Activated naive CD4-positive, alpha-beta T cell treated with anti-CD3 and anti-CD28 coated beads, Interleukin-2, amount 50 U/mL, for 24 hours (primary cell): ENCODE data around the gene C6orf52.
"Not testable (repeated sequence)": the region's sequence is repeated elsewhere in the genome, so short reads cannot be mapped to it uniquely, and the experiment has no call there.

ENCODE experiments used
- H3K27ac Mint-ChIP-seq: one replicate; pipeline ENCODE4 v1.8.0; 2021; ENCODE audit warnings: mild to moderate bottlenecking, mixed read lengths
- H3K27me3 Mint-ChIP-seq: one replicate; pipeline ENCODE4 v1.8.0; 2021; ENCODE audit warnings: mixed read lengths
- H3K36me3 Mint-ChIP-seq: one replicate; pipeline ENCODE4 v1.8.0; 2021; ENCODE audit warnings: mixed read lengths
- H3K4me1 Mint-ChIP-seq: one replicate; pipeline ENCODE4 v1.8.0; 2021; ENCODE audit warnings: mixed read lengths
- H3K4me3 Mint-ChIP-seq: one replicate; pipeline ENCODE4 v1.8.0; 2021; ENCODE audit warnings: mild to moderate bottlenecking, mixed read lengths
- H3K9me3 Mint-ChIP-seq: one replicate; pipeline ENCODE4 v1.8.0; 2021; ENCODE audit warnings: mixed read lengths

Gene C6orf52

DNA sequence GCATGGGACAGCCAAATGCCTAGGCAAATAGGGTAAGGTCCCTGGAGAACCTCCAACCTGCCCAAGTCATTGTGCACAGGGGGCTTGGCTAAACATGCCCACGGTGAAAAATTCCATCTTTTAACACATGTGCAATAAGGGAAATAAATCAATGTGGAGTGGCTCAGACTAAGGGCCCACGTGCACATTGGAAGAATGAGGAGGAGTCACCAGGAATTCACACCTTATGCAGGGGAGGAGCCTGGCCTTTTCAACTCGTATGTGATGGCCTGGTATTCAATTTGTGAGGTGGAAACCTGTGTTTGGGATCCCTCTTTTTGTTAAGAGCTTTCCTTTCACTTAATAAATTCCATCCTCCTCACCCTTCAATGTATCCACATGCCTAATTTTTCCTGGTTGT lies 12.6 kb downstream of the C6orf52 start:
- Mint-ChIP-seq H3K27me3 (no peaks in the 10 kb centered on the region), H3K27ac (no peak overlapping the region), H3K4me1 (peaks cover 40% of the 10 kb centered on the region), H3K4me3 (no peak overlapping the region), H3K36me3 (no peaks in the 10 kb centered on the region), H3K9me3 (no peaks in the 10 kb centered on the region)

DNA sequence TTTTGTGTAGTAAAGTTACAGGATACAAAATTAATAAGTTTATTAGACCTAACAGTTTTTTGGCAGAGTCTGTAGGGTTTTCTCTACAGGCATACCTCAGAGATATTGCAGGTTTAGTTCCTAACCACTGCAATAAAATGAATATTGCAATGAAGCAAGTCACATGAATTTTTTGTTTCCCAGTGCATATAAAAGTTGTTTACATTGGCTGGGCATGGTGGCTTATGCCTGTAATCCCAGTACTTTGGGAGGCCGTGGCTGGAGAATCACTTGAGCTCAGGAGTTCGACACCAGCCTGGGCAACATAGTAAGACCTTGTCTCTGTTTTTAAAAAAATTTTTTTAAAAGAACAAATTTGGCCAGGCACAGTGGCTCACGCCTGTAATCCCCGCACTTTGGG lies 16.0 kb downstream of the C6orf52 start:
- Mint-ChIP-seq H3K36me3 (no peaks in the 10 kb centered on the region), H3K9me3 (no peaks in the 10 kb centered on the region), H3K27ac (no peak overlapping the region), H3K4me1 (peaks cover 14% of the 10 kb centered on the region), H3K4me3 (no peak overlapping the region), H3K27me3 (no peaks in the 10 kb centered on the region)

DNA sequence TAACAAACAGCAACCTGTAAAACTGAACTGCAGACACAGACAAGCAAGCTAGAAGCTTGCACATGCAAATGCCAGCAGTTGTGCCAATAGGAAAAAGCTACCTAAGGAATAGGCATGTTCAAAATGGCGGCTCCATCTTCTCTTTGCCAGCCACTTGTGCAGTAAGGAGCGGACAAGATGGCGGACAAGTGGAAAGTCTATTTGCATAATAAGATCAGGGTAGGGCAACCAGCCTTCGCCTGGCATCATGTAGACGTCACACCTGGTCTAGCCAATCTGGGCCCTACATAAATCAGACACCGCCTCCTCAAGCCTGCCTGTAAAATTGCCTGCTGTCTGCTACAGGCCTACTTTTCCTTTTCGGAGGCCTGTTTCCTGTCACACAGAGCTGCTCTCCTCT lies 18.0 kb downstream of the C6orf52 start:
- Mint-ChIP-seq H3K36me3 (no peaks in the 10 kb centered on the region), H3K9me3 (no peaks in the 10 kb centered on the region), H3K4me3 (no peak overlapping the region), H3K27ac (no peak overlapping the region), H3K27me3 (no peaks in the 10 kb centered on the region), H3K4me1 (no peaks in the 10 kb centered on the region)

DNA sequence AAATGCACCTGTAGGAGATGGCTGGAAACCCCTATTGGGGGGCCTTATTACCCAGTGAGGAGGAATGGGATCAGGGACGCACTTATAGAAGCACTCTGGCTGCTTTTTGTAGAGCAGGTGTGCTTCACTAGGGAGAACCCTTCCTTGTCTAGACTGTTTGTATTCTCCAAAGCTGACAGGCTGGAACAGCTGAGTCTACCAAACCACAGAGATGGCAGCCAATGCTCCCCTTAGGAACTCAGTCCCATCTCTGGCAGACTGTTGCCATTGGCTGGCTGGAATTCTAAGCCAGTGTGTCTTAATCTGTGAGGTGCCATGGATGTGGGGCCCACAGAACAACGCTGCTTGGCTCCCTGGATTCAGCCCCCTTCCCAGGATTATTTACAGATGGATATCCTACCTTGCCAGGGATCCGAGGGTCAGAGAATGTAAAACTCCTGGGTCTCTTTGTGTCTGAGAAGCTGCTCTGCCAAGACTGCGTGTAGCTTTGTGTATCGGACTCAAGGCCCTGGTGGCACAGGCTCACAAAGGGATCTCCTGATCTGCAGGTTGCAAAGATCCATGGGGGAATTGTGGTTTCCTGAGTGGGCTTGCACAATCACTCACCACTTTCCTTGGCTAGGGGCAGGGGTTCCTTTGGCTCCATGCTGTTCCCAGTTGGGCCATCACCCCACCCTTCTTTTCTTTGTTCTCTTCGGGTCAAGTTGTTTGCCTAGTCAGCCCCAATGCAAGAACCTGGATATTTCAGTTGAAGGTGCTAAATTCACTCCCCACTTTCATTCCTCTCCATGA lies 26.1 kb downstream of the C6orf52 start:
- Mint-ChIP-seq H3K27me3 (peaks cover 6% of the 10 kb centered on the region), H3K4me1 (no peaks in the 10 kb centered on the region), H3K36me3 (no peaks in the 10 kb centered on the region), H3K4me3 (no peak overlapping the region), H3K9me3 (peaks cover 6% of the 10 kb centered on the region), H3K27ac (no peak overlapping the region)

DNA sequence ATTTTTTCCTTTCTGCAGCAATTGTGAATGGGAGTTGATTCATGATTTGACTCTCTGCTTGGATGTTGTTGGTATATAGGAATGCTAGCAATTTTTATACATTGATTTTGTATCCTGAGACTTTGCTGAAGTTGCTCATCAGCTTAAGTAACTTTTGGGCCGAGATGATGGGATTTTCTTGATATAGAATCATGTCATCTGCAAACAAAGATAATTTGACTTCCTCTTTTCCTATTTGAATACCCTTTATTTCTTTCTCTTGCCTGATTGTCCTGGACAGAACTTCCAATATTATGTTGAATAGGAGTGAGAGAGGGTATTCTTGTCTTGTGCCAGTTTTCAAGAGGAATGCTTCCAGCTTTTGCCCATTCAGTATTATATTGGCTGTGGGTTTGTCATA lies 28.8 kb downstream of the C6orf52 start:
- not testable (repeated sequence) for H3K4me1 Mint-ChIP-seq, H3K4me3 Mint-ChIP-seq, H3K27me3 Mint-ChIP-seq, H3K27ac Mint-ChIP-seq, H3K36me3 Mint-ChIP-seq, H3K9me3 Mint-ChIP-seq

DNA sequence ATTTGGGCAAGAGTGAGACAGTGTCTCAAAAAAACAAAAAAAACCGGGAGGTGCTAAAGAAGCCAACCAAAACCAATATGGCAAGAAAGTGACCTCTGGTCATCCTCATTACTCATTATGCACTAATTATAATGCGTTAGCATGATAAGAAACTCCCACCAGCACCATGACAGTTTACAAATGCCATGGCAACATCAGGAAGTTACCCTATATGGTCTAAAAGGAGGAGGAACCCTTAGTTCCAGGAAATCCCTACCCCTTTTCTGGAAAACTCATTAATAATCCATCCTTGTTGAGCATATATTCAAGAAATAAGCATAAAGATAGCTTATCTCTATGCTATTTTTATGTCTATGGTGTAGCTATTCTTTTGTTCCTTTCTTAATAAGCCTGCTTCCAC lies 31.7 kb downstream of the C6orf52 start:
- H3K27me3 Mint-ChIP-seq = peaks cover 7% of the 10 kb centered on the region
- peaks cover 6% of the 10 kb centered on the region for H3K9me3 Mint-ChIP-seq
- H3K4me1 Mint-ChIP-seq = no peaks in the 10 kb centered on the region
- H3K27ac Mint-ChIP-seq = no peak overlapping the region
- no peak overlapping the region for H3K4me3 Mint-ChIP-seq
- no peaks in the 10 kb centered on the region for H3K36me3 Mint-ChIP-seq

DNA sequence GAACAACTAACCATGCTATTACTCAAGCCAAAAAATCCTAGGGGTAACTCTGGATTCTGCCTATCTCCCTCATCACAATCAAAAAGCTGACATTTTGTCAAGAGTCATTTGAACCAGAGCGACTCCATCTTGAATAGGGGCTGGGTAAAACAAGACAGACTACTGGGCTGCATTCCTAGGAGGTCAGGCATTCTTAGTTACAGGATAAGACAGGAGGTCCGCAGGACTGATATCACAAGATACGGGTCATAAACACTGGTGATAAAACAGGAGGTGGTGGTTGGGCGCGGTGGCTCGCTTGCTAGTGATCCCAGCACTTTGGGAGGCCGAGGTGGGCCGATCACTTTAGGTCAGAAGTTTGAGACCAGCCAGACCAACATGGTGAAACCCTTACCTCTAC lies 32.2 kb downstream of the C6orf52 start:
- no peaks in the 10 kb centered on the region for H3K36me3 Mint-ChIP-seq
- peaks cover 7% of the 10 kb centered on the region for H3K27me3 Mint-ChIP-seq
- H3K4me3 Mint-ChIP-seq = no peak overlapping the region
- peaks cover 6% of the 10 kb centered on the region for H3K9me3 Mint-ChIP-seq
- H3K4me1 Mint-ChIP-seq = no peaks in the 10 kb centered on the region
- no peak overlapping the region for H3K27ac Mint-ChIP-seq

DNA sequence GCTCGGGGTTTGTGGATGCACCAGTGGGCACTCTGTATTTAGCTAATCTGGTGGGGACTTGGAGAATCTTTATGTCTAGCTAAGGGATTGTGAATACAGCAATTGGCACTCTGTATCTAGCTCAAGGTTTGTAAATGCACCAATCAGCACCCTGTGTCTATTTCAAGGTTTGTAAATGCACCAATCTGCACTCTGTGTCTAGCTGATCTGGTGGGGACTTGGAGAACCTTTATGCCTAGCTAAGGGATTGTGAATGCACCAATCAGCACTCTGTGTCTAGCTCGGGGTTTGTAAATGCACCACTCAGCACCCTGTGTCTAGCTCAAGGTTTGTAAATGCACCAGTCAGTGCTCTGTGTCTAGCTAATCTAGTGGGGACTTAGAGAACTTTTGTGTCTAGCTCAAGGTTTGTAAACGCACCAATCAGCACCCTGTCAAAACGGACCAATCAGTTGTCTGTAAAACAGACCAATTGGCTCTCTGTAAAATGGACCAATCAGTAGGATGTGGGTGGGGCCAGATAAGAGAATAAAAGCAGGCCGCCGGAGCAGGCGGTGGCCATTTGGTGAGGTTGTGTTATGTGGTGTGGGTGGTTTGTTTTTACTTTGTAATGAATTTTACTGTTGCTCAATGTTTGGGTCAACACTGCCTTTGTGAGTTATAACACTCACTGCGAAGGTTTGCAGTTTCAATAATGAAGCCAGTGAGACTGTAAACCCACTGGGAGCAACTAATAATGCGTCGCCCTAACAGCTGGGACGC lies 33.8 kb downstream of the C6orf52 start:
- H3K9me3 Mint-ChIP-seq, H3K36me3 Mint-ChIP-seq, H3K4me1 Mint-ChIP-seq: not testable (repeated sequence)

DNA sequence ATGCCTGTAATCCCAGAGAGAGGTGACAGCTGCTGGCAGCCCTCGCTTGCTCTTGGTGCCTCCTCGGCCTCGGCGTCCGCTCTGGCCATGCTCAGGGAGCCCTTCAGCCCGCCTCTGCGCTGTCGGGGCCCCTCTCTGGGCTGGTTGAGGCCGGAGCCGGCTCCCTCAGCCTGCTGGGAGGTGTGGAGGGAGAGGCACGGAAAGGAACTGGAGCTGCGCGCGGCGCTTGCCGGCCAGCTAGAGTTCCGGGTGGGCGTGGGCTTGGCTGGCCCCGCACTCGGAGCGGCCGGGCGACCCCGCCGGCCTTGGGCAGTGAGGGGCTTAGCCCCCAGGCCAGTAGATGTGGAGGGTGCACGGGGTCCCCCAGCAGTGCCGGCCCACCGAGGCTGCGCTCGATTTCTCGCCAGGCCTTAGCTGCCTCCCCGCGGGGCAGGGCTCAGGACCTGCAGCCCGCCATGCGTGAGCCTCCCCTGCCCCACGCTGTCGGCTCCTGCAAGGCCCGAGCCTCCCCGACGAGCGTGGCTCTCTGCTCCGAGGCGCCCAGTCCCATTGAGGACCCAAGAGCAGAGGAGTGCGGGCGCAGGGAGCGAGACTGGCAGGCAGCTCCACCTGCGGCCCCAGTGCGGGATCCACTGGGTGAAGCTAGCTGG lies 34.6 kb downstream of the C6orf52 start:
- H3K27ac Mint-ChIP-seq = no peak overlapping the region
- peaks cover 9% of the 10 kb centered on the region for H3K27me3 Mint-ChIP-seq
- H3K9me3 Mint-ChIP-seq = no peaks in the 10 kb centered on the region
- no peaks in the 10 kb centered on the region for H3K36me3 Mint-ChIP-seq
- no peak overlapping the region for H3K4me3 Mint-ChIP-seq
- peaks cover 12% of the 10 kb centered on the region for H3K4me1 Mint-ChIP-seq

More for the DNA sequence above, 33.8 kb downstream of the C6orf52 start:
- H3K27me3 Mint-ChIP-seq, H3K4me3 Mint-ChIP-seq, H3K27ac Mint-ChIP-seq: not testable (repeated sequence)

DNA sequence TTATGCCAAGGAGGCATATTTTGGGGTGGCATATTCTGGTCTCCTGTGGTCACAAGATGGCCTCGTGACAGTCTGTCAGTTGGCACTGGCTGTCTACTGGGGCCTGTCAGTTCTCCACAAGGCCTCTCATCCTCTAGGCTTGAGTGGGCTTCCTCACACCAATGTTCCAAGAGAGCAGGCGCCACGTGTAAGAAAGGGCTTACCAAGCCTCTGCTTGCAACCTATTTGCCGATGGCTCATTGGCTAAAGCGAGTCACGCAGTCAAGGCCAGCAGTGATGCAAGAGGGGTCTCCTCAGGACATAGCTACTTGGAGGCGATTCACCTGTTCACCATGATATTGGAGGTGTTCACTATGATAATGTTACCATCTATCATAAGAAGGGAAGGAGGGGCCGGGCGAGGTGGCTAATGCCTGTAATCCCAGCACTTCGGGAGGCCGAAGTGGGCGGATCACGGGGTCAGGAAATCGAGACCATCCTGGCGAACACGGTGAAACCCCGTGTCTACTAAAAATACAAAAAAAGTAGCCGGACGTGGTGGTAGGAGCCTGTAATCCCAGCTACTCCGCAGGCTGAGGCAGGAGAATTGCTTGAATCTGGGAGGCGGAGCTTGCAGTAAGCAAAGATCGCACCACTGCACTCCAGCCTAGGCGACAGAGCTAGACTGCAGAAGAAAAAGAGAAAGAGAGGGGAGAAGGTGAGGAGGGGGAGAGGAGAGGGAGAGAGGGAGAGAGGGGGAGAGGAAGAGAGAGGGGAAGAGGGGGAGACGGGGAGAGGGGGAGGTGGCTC lies 35.3 kb downstream of the C6orf52 start:
- no peaks in the 10 kb centered on the region for H3K36me3 Mint-ChIP-seq
- H3K4me1 Mint-ChIP-seq = peaks cover 12% of the 10 kb centered on the region
- H3K9me3 Mint-ChIP-seq = no peaks in the 10 kb centered on the region
- no peak overlapping the region for H3K27ac Mint-ChIP-seq
- peaks cover 9% of the 10 kb centered on the region for H3K27me3 Mint-ChIP-seq
- H3K4me3 Mint-ChIP-seq = peak overlapping the region; percentile 4

DNA sequence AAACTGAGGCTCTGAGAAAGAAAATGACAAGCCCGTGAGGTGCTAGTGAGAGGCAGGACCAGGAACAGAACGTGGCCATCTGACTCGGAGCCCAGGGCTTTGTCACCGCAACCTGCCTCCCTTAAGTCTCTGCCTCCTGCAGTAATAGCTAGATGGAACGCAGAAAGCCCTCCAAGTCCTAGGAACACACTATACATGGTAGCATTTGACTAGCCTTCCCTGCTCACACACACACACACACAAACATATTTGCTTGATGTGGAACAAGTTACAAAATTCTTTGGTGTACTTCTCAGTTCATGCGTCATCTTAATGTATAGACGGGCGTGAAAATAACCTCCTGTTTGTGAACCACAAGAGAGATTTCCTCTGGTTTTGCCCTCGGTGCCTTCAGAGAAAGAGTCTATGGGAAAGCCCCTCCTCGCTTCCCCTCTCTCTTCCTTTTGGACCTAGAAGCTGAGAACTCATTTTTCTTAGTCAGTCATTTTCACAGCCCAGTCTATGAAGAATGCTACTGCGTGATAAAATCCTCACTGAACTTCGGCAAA lies 38.8 kb downstream of the C6orf52 start:
- Mint-ChIP-seq H3K9me3 (no peaks in the 10 kb centered on the region), H3K4me3 (no peak overlapping the region), H3K4me1 (peaks cover 12% of the 10 kb centered on the region), H3K36me3 (no peaks in the 10 kb centered on the region), H3K27me3 (peaks cover 18% of the 10 kb centered on the region), H3K27ac (no peak overlapping the region)

DNA sequence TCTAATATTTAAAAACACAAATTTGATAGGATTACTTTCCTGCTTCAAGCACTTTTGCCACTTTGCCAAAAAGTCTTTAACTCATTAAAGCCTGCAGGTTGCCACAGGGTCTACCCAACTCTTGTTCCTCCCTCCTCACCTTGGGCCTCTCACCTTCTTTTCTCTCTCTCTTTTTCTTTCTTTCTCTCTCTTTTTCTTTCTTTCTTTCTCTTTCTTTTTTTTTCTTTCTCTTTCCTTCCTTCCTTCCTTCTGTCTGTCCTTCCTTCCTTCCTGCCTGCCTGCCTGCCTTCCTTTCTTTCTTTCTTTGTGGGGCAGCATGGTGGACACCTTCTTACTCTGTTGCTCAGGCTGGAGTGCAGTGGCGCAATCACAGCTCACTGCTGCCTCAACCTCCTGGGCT lies 50.2 kb downstream of the C6orf52 start:
- Mint-ChIP-seq H3K9me3 (no peaks in the 10 kb centered on the region), H3K4me3 (no peak overlapping the region), H3K27me3 (peaks cover 9% of the 10 kb centered on the region), H3K27ac (no peak overlapping the region), H3K36me3 (no peaks in the 10 kb centered on the region), H3K4me1 (peaks cover 10% of the 10 kb centered on the region)

DNA sequence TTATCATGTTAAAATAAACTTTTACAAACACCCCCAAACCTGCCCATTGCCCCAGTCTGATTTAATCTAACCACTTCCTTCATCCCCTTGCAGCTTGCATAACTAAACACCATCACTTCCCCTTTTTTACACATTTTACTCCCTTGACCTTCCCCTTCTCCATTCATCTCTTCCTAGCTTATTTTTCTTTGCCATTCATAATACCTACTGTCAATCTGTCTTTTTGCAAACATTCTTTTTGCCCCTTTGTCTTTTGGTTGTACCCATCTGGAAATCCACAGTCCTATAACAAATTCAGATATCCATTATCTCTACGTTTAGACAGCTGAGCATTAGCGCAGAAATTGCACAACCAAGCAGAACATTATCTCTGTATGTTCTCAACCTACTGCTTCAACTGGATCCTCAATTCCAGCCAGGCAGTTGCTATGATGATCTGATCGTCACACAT lies 51.2 kb downstream of the C6orf52 start:
- no peak overlapping the region for H3K27ac Mint-ChIP-seq
- no peaks in the 10 kb centered on the region for H3K36me3 Mint-ChIP-seq
- no peak overlapping the region for H3K4me3 Mint-ChIP-seq
- peaks cover 12% of the 10 kb centered on the region for H3K27me3 Mint-ChIP-seq
- no peaks in the 10 kb centered on the region for H3K9me3 Mint-ChIP-seq
- H3K4me1 Mint-ChIP-seq = peaks cover 10% of the 10 kb centered on the region

DNA sequence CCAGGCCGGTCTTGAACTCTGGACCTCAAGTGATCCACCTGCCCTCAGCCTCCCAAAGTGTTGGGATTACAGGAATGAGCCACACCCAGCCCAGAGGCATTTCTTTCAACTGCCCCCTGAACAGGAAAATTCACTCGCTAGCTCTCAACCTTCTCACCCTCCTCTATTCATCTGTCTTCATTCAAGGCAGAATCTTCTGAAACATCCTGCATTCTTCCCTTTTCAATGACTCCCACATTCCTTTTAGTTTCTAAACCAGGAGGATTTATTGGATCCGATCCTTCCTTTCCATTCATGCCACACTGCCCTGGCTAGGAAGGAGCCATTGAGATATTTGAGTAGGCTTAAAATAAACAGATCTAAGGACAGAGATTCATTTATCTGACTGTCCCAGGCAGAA lies 52.9 kb downstream of the C6orf52 start:
- Mint-ChIP-seq H3K4me3 (no peak overlapping the region), H3K36me3 (no peaks in the 10 kb centered on the region), H3K4me1 (peaks cover 10% of the 10 kb centered on the region), H3K9me3 (no peaks in the 10 kb centered on the region), H3K27ac (no peak overlapping the region), H3K27me3 (peaks cover 14% of the 10 kb centered on the region)

DNA sequence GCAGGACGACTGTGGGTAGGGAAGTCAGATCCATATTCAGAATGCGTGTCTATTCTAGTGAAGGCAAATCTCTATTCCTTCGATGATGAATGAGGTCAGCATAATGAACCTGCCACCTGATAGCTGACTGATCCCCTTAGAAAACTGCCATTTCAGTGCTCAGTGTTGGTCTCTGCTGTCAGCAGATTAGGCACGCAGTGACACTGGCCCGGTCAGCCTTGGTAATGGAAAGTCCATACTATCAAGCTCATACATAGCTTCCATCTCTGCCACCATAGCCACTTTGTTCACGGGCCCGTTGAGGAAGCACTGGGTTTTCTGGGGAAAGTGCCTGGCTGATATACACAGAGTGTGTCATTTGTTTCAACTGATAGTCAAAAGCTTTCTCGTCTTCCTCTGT lies 54.0 kb downstream of the C6orf52 start:
- H3K36me3 Mint-ChIP-seq = no peaks in the 10 kb centered on the region
- H3K9me3 Mint-ChIP-seq = no peaks in the 10 kb centered on the region
- peaks cover 14% of the 10 kb centered on the region for H3K27me3 Mint-ChIP-seq
- no peak overlapping the region for H3K27ac Mint-ChIP-seq
- H3K4me1 Mint-ChIP-seq = peaks cover 10% of the 10 kb centered on the region
- no peak overlapping the region for H3K4me3 Mint-ChIP-seq
